Mesothelial cell of epicardium (in vitro differentiated cells): ENCODE measurements around the gene A2ML1. TPM values are rescaled to one million over a fixed set of nuclear protein-coding genes. Genes with fewer than 3 reads are reported as not detected.

ENCODE experiments used
- DNase-seq, 2 experiments: peaks; one replicate each; pipeline ENCODE4 v3.0.0; 2021; ENCODE audit warnings: low spot score in 2 of 2; ENCODE audit not compliant: unreplicated experiment in 2 of 2
- H3K27ac Mint-ChIP-seq: 2 replicates; pipeline ENCODE4 v1.8.0; 2021; ENCODE audit warnings: mixed read lengths
- H3K27me3 Mint-ChIP-seq: 2 replicates; pipeline ENCODE4 v1.8.0; 2021; ENCODE audit warnings: low read depth, mixed read lengths
- H3K36me3 Mint-ChIP-seq: 2 replicates; pipeline ENCODE4 v1.8.0; 2021; ENCODE audit warnings: mixed read lengths
- H3K4me1 Mint-ChIP-seq: 2 replicates; pipeline ENCODE4 v1.8.0; 2021; ENCODE audit warnings: mixed read lengths
- H3K4me3 Mint-ChIP-seq: 2 replicates; pipeline ENCODE4 v1.8.0; 2021; ENCODE audit warnings: mild to moderate bottlenecking, moderate library complexity, mixed read lengths
- H3K9me3 Mint-ChIP-seq: 2 replicates; pipeline ENCODE4 v1.8.0; 2021; ENCODE audit warnings: mixed read lengths
- total RNA-seq: library from RNA; stranded (reverse); gene quantifications from 3 replicates; pipeline ENCODE4 v1.2.1, GENCODE V29; 2021
- TF ChIP-seq, protein P1 (sequence below): fragments of 200-600 bp; sonication (generic); IDR thresholded peaks from one replicate; pipeline ENCODE4 v1.5.0; 2021; ENCODE audit warnings: antibody characterized with exemption; ENCODE audit not compliant: unreplicated experiment

A2ML1 gene
- total RNA-seq = 0.13 to 0.16 TPM (median 0.14 TPM) in 3 replicates

DNA sequence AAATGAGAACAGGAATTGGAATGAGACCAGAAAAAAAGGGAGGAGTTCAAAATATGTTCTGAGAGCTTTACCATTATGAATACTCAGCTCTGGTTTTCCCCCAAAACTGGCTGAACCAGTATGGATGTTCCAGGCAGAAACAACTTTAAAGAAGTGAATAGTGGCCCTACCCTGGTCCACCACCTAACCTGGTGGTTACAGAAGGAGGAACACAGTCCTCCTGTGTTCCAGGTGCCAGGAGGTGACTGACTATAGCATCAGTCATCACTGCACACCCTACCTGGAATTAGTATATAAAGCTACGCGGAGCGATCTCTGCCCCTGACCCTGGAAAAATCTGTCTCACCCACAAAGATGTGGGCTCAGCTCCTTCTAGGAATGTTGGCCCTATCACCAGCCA is at the start of gene A2ML1:
Gene A2ML1 (plus strand): TSS at position 324 of the 400 bp plus-strand sequence. CDS start 31 bp downstream, at position 355.
- Mint-ChIP-seq H3K4me3 (no peak within 1 kb of the TSS), H3K9me3 (peaks cover 15% of the 10 kb centered on the region), H3K27ac (peak within 1 kb of the TSS; percentile 34)

DNA sequence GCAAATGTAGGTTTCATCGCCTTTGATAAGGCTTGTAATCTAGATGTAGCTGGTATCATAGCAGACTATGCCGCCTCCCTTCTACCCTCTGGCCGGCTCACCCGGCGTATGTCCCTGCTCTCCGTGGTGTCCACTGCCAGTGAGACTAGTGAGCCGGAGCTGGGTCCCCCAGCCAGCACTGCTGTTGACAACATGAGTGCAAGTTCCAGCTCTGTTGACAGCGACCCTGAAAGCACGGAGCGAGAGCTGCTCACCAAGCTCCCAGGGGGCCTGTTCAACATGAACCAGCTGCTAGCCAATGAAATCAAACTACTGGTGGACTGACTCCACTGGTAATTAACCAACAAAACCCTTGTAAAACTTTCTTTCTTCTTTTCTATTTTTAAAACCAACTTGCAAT is 49.0 kb upstream of the A2ML1 start:
- Mint-ChIP-seq H3K4me3 (no peak overlapping the region), H3K9me3 (no peaks in the 10 kb centered on the region), H3K4me1 (peaks cover 16% of the 10 kb centered on the region), H3K27me3 (no peaks in the 10 kb centered on the region), H3K27ac (no peak overlapping the region), H3K36me3 (peaks cover 10% of the 10 kb centered on the region)
- DNase-seq = no peak
- TF ChIP-seq, protein P1, sequence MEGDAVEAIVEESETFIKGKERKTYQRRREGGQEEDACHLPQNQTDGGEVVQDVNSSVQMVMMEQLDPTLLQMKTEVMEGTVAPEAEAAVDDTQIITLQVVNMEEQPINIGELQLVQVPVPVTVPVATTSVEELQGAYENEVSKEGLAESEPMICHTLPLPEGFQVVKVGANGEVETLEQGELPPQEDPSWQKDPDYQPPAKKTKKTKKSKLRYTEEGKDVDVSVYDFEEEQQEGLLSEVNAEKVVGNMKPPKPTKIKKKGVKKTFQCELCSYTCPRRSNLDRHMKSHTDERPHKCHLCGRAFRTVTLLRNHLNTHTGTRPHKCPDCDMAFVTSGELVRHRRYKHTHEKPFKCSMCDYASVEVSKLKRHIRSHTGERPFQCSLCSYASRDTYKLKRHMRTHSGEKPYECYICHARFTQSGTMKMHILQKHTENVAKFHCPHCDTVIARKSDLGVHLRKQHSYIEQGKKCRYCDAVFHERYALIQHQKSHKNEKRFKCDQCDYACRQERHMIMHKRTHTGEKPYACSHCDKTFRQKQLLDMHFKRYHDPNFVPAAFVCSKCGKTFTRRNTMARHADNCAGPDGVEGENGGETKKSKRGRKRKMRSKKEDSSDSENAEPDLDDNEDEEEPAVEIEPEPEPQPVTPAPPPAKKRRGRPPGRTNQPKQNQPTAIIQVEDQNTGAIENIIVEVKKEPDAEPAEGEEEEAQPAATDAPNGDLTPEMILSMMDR = no peak

More for the DNA sequence above, at the start of gene A2ML1:
- TF ChIP-seq, protein P1 = no peak
- H3K36me3 Mint-ChIP-seq = peaks cover 7% of the 10 kb centered on the region
- no peaks in the 10 kb centered on the region for H3K27me3 Mint-ChIP-seq
- no peak for DNase-seq
- H3K4me1 Mint-ChIP-seq = peaks cover 29% of the 10 kb centered on the region

DNA sequence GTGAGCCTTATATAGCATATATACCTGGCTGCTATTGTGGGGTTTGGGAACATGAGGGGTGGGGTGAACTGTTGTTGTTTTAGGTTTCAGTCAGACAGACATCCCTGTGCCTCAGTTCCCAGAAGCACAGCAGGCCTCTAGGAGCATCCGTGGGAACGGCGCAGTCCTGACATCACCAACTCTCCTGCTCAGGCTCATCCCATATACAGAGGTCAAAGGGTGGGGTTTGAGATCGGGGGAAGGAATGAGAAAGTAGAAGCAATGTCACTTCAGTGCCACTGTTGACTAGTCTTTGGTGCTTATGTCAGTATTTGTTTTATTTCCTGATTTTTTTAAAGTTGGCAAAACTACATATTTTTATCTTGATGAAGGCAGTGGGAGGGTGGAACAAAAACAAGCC is 43.1 kb upstream of the A2ML1 start:
- TF ChIP-seq, protein P1 = no peak
- no peak for DNase-seq
- H3K27ac Mint-ChIP-seq = peak overlapping the region; percentile 9

DNA sequence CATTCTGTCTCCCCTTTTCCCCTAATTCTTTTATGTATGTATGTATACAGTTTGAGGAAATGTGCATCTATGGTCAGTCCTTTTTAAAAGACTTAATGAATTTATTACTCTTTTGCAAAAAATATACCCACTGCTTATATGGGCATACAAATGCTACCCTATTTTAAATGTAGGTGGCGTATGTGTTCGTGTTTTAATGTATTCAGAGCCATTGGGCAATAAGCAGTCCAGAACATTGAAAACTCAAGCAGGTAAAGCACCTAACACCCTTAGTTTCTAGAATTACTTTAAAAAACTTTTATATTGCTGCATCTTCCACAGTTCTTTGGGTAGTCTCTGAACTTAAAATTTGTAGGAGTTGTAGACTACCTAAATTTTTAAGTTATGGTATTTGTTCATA is 42.6 kb upstream of the A2ML1 start:
- no peaks in the 10 kb centered on the region for H3K27me3 Mint-ChIP-seq
- no peak for DNase-seq

More for the DNA sequence above, 43.1 kb upstream of the A2ML1 start:
- Mint-ChIP-seq H3K27me3 (no peaks in the 10 kb centered on the region), H3K4me3 (no peak overlapping the region), H3K36me3 (peaks cover 3% of the 10 kb centered on the region), H3K4me1 (peaks cover 15% of the 10 kb centered on the region), H3K9me3 (no peaks in the 10 kb centered on the region)

DNA sequence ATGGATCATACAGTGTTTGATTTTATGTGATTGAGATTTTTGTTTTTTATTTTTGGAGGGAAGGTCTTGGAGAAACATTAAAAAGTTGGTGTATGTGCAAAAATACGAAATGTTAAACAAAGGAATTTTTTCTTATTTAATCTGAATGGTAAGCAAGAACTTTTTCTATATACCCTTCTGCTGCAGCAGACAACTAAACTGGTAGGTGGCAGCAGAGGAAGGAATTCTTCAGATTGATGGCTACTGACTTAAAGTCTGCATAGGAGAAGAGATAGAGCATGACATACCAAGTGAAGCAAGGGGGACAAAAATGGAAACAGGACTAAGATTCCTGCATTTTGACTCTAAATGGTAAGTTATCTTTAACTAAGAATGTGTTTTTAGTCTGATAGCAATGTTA is 42.0 kb upstream of the A2ML1 start:
- peaks cover 3% of the 10 kb centered on the region for H3K36me3 Mint-ChIP-seq
- H3K27me3 Mint-ChIP-seq = no peaks in the 10 kb centered on the region
- TF ChIP-seq, protein P1 = peak; percentile 44
- H3K9me3 Mint-ChIP-seq = no peaks in the 10 kb centered on the region
- H3K4me3 Mint-ChIP-seq = no peak overlapping the region
- H3K27ac Mint-ChIP-seq = peak overlapping the region; percentile 66
- no peak for DNase-seq
- peaks cover 15% of the 10 kb centered on the region for H3K4me1 Mint-ChIP-seq

More for the DNA sequence above, 42.6 kb upstream of the A2ML1 start:
- peaks cover 3% of the 10 kb centered on the region for H3K36me3 Mint-ChIP-seq
- H3K27ac Mint-ChIP-seq = peak overlapping the region; percentile 66
- no peaks in the 10 kb centered on the region for H3K9me3 Mint-ChIP-seq
- TF ChIP-seq, protein P1 = no peak
- no peak overlapping the region for H3K4me3 Mint-ChIP-seq
- H3K4me1 Mint-ChIP-seq = peaks cover 15% of the 10 kb centered on the region
